PC-9 (cell line): ENCODE measurements around the gene FAHD1. TPM values are rescaled to one million over a fixed set of nuclear protein-coding genes. Genes with fewer than 3 reads are reported as not detected.
A peak's percentile ranks its signal among the peaks of the same experiment; 100 is the strongest.

Experiments
- BruUV-seq: library from RNA; stranded (reverse); fragments of 400-500 nt; replicated peaks from 2 replicates; lab custom pipeline; 2021; lab: Mats Ljungman, UMichigan
- CTCF ChIA-PET: fragments of 300-600 bp; sonication (Branson Sonifier 250); formaldehyde crosslinking; loops from one replicate; lab custom pipeline; 2022; ENCODE audit warnings: antibody characterized with exemption; lab: Charles Lee
- POLR2A ChIA-PET: fragments of 300-600 bp; sonication (Branson Sonifier 250); formaldehyde crosslinking; loops from one replicate; lab custom pipeline; 2022; ENCODE audit warnings: antibody characterized with exemption; ENCODE audit not compliant: unreplicated experiment; lab: Charles Lee
- DNase-seq, 2 experiments: peaks; one replicate each; pipeline versions ENCODE4 v3.0.0 to v3.0.0-alpha.2; 2015 to 2022; ENCODE audit warnings: mixed read lengths in 1 of 2
- H2AFZ ChIP-seq: fragments of 200-600 bp; sonication (generic); 2 replicates; pipeline ENCODE4 v1.8.1; 2017; ENCODE audit warnings: antibody characterized with exemption
- H3F3A ChIP-seq: fragments of 200-600 bp; sonication (generic); 2 replicates; pipeline ENCODE4 v1.8.1; 2017; ENCODE audit warnings: antibody characterized with exemption, mild to moderate bottlenecking, low read depth; ENCODE audit not compliant: insufficient read depth
- H3K27ac ChIP-seq: fragments of 200-600 bp; sonication (generic); 2 replicates; pipeline ENCODE4 v1.6.1; 2016; ENCODE audit warnings: mixed run types
- H3K27me3 ChIP-seq: fragments of 200-600 bp; sonication (generic); 2 replicates; pipeline ENCODE4 v1.6.1; 2016; ENCODE audit warnings: low read depth, mixed run types; ENCODE audit not compliant: insufficient read depth
- H3K36me3 ChIP-seq: fragments of 200-600 bp; sonication (generic); 2 replicates; pipeline ENCODE4 v1.6.1; 2016; ENCODE audit warnings: low read depth, mixed run types
- H3K4me1 ChIP-seq: fragments of 200-600 bp; sonication (generic); replicated peaks from 2 replicates; pipeline ENCODE4 v1.6.1; 2016; ENCODE audit warnings: mixed run types; ENCODE audit not compliant: insufficient read depth
- H3K4me2 ChIP-seq: fragments of 200-600 bp; sonication (generic); 2 replicates; pipeline ENCODE4 v1.6.1; 2017; ENCODE audit warnings: mixed run types
- H3K4me3 ChIP-seq: fragments of 200-600 bp; sonication (generic); 2 replicates; pipeline ENCODE4 v1.6.1; 2016; ENCODE audit warnings: mixed run types
- H3K79me2 ChIP-seq: fragments of 200-600 bp; sonication (generic); 2 replicates; pipeline ENCODE4 v1.6.1; 2017; ENCODE audit warnings: low read depth, mixed run types
- H3K9me2 ChIP-seq: fragments of 200-600 bp; sonication (generic); 2 replicates; pipeline ENCODE4 v1.8.1; 2017; ENCODE audit warnings: mild to moderate bottlenecking; ENCODE audit not compliant: insufficient read depth
- H3K9me3 ChIP-seq: fragments of 200-600 bp; sonication (generic); 2 replicates; pipeline ENCODE4 v1.8.1; 2016; ENCODE audit warnings: low read depth; ENCODE audit not compliant: insufficient read depth
- H4K20me1 ChIP-seq: fragments of 200-600 bp; sonication (generic); 2 replicates; pipeline ENCODE4 v1.8.1; 2017; ENCODE audit not compliant: insufficient read depth
- EZH2 ChIP-seq: fragments of 200-600 bp; sonication (generic); IDR thresholded peaks from 2 replicates; pipeline ENCODE4 v1.8.0; 2017; ENCODE audit warnings: antibody characterized with exemption, low read depth
- intact Hi-C: fragments of 100-400 bp; cut with micrococcal nuclease; formaldehyde crosslinking; loops from one replicate; pipeline ENCODE4 v1.10.0; 2022; ENCODE audit not compliant: unreplicated experiment
- total RNA-seq: library from RNA; stranded (reverse); gene quantifications from 2 replicates; pipeline ENCODE4 v1.2.3, GENCODE V29; 2021
- TF ChIP-seq, protein P1 (sequence below): fragments of 200-600 bp; sonication (generic); conservative IDR thresholded peaks from 2 replicates; pipeline ENCODE4 v1.6.1; 2017; ENCODE audit warnings: mixed run types, antibody characterized with exemption, mild to moderate bottlenecking, moderate library complexity

FAHD1 gene
- total RNA-seq, 1 experiment from 2014 or later, result 26.8 TPM

DNA sequence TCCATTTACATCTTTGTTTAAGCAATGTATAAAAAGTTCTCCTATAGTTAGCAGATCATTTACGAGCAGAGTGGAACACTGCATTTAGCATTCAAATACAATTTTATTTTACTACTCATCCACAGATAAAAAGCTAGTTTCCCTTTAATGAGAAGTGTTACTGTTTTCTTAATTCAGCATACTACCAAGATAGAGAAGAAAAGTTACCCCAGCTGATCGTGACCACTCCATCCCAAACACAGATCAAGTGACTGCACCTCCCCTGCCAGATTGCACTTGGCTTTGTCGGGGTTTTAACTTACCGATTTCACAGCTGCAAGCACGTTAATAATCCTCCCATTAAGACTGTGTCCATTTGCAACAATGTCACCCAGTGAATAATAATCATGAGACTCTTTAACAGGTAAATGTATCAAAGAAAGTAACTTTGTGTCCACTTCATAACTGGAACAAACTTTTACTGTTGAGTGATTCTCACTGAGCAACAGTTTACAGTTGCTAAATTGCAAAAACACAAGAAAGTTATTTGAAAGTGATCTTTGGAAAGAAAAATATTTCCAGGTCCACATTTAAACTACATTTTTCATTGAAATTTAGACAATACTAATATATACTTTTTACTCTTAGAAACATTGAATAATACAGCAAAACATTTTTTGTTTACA lies 30.6 kb downstream of the FAHD1 start:
- Histone ChIP-seq H3K4me2 (no peak overlapping the region), H3K9me2 (no peaks in the 10 kb centered on the region), H4K20me1 (no peaks in the 10 kb centered on the region), H3K9me3 (no peaks in the 10 kb centered on the region), H2AFZ (no peak overlapping the region), H3K27ac (no peak overlapping the region), H3F3A (peaks cover 4% of the 10 kb centered on the region; the same call in 1 of the 2 replicates), H3K79me2 (no peaks in the 10 kb centered on the region), H3K4me3 (no peak overlapping the region), H3K36me3 (no peaks in the 10 kb centered on the region), H3K27me3 (peaks cover 17% of the 10 kb centered on the region), H3K4me1 (no peaks in the 10 kb centered on the region)
- CTCF ChIA-PET, result no interaction called here
- BruUV-seq, result no TSS peak
- TF ChIP-seq EZH2, result no peak
- TF ChIP-seq, protein P1, sequence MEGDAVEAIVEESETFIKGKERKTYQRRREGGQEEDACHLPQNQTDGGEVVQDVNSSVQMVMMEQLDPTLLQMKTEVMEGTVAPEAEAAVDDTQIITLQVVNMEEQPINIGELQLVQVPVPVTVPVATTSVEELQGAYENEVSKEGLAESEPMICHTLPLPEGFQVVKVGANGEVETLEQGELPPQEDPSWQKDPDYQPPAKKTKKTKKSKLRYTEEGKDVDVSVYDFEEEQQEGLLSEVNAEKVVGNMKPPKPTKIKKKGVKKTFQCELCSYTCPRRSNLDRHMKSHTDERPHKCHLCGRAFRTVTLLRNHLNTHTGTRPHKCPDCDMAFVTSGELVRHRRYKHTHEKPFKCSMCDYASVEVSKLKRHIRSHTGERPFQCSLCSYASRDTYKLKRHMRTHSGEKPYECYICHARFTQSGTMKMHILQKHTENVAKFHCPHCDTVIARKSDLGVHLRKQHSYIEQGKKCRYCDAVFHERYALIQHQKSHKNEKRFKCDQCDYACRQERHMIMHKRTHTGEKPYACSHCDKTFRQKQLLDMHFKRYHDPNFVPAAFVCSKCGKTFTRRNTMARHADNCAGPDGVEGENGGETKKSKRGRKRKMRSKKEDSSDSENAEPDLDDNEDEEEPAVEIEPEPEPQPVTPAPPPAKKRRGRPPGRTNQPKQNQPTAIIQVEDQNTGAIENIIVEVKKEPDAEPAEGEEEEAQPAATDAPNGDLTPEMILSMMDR, result no peak
- POLR2A ChIA-PET, result no interaction called here
- no peak for DNase-seq
- intact Hi-C loops, result no loop called here

DNA sequence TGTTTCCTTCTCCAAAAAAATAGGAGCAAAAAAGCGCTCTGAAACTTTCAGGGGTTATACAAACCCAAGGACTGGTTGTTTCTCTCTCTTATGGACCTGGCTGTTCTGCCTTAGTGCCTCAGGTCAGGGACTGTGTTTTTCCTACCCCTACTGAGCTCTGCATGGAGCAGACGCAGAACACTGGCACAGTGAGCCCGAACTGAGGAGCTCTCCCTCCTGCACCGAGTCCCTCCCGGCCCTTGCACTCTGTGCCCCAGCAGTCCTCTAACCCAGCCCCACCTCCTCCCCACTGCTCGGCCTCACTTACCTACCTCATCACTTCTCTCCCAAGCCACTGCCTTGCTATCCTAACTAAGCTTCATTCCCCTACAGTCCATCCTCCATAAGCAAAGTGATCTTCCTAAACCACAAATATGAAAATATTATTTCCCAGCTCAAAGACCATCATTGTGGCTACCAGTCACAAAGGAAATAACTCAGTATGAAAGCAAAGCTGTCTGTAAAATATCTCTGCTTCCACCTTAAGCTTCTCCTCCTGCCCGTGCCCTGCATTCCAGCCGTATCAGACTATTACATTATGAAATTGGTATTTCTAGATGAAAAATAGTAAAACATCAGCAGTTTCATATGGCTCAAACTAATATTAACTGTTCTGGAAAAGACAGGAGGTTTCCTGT lies 31.3 kb downstream of the FAHD1 start:
- Histone ChIP-seq H3K27ac (no peak overlapping the region), H2AFZ (no peak overlapping the region), H3K9me3 (no peaks in the 10 kb centered on the region), H3K9me2 (no peaks in the 10 kb centered on the region), H3K4me3 (no peak overlapping the region), H3F3A (peaks cover 4% of the 10 kb centered on the region; the same call in 1 of the 2 replicates), H3K4me2 (no peak overlapping the region), H3K36me3 (no peaks in the 10 kb centered on the region), H3K4me1 (no peaks in the 10 kb centered on the region), H3K79me2 (no peaks in the 10 kb centered on the region), H4K20me1 (no peaks in the 10 kb centered on the region), H3K27me3 (peaks cover 12% of the 10 kb centered on the region)
- TF ChIP-seq EZH2, result no peak
- ChIA-PET POLR2A (interaction anchor here (0.5 to 0.7 kb wide), 2 partner anchors 28 to 457 kb away, joined by 3 to 5 read pairs; no protein-coding TSS in a partner anchor), CTCF (no interaction called here)
- no peak for DNase-seq
- intact Hi-C loops, result no loop called here
- no TSS peak for BruUV-seq

DNA sequence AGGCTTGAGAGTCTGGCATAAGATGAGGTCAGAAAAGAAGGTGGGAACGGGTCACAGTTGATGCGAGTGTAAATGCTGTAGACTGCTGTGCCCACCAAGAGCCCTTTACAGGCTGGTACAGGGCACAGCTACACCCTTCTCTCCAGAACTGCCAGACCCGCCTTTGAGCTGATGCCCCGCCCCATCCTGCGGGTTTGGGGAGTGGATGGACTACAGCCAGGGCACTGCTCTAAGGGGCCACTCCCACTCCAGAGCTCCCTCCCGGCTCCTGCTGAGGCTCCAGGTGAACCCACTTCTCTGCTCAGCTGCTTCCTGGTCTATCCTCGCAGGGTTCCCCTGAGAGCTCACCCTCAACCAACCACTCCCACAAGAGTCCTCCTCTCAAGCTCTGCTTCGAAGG lies 32.6 kb downstream of the FAHD1 start:
- Histone ChIP-seq H3K27ac (no peak overlapping the region), H3K27me3 (peaks cover 8% of the 10 kb centered on the region), H3K4me2 (no peak overlapping the region), H3F3A (peaks cover 4% of the 10 kb centered on the region; the same call in 1 of the 2 replicates), H3K79me2 (no peaks in the 10 kb centered on the region), H3K9me3 (no peaks in the 10 kb centered on the region), H3K9me2 (no peaks in the 10 kb centered on the region), H3K36me3 (no peaks in the 10 kb centered on the region), H3K4me1 (no peaks in the 10 kb centered on the region), H3K4me3 (no peak overlapping the region), H4K20me1 (no peaks in the 10 kb centered on the region), H2AFZ (no peak overlapping the region)
- CTCF ChIA-PET, result no interaction called here
- DNase-seq, result peak in 1 of 2 experiments; percentile 45
- no peak for TF ChIP-seq EZH2
- TF ChIP-seq, protein P1, result no peak
- intact Hi-C loops, result loop anchor here (10.0 kb wide), 1 partner anchor 285 kb away; the partner anchor contains the start of gene RAB26
- no TSS peak for BruUV-seq
- POLR2A ChIA-PET, result interaction anchor here (0.5 kb wide), 2 partner anchors 10 to 537 kb away, joined by 3 to 5 read pairs; no protein-coding TSS in a partner anchor
